HCT116 (cell line): Measurements from ENCODE around the gene TBX5.

Source experiments
- CTCF ChIP-seq, 3 experiments: fragments of 200-600 bp in 1 of 3; sonication (generic) in 1 of 3; IDR thresholded peaks in 2 of 3; conservative IDR thresholded peaks in 1 of 3; 2 replicates each; pipeline ENCODE4 v1.5.1; 2012 to 2017; ENCODE audit warnings: low read depth in 2 of 3, low read length in 2 of 3, antibody characterized with exemption in 1 of 3, borderline replicate concordance in 1 of 3, control low read depth in 1 of 3, mild to moderate bottlenecking in 1 of 3, mixed read lengths in 1 of 3, mixed run types in 1 of 3, moderate library complexity in 1 of 3; ENCODE audit not compliant: insufficient read depth in 1 of 3
- ELF1 ChIP-seq: IDR thresholded peaks from 2 replicates; pipeline ENCODE4 v1.6.1; 2012; ENCODE audit warnings: low read depth, borderline replicate concordance
- POLR2AphosphoS5 ChIP-seq: IDR thresholded peaks from 2 replicates; pipeline ENCODE4 v1.6.1; 2011; ENCODE audit warnings: mild to moderate bottlenecking, low read depth, low read length, moderate library complexity
- SRF ChIP-seq: IDR thresholded peaks from 2 replicates; pipeline ENCODE4 v1.6.1; 2012; ENCODE audit warnings: low read depth
- TCF7L2 ChIP-seq: IDR thresholded peaks from 2 replicates; pipeline ENCODE4 v1.7.0; 2011; ENCODE audit warnings: borderline replicate concordance, inconsistent platforms; ENCODE audit not compliant: insufficient read depth, insufficient read length; ENCODE audit errors: extremely low read depth
- ZFX ChIP-seq: fragments of 450-650 bp; IDR thresholded peaks from 2 replicates; pipeline ENCODE4 v1.6.1; 2017
- ZNF274 ChIP-seq: fragments of 200-500 bp; sonication (Bioruptor generic); IDR thresholded peaks from 2 replicates; pipeline ENCODE4 v1.6.1; 2014; ENCODE audit warnings: mild to moderate bottlenecking, low read depth, low read length, inconsistent platforms

DNA sequence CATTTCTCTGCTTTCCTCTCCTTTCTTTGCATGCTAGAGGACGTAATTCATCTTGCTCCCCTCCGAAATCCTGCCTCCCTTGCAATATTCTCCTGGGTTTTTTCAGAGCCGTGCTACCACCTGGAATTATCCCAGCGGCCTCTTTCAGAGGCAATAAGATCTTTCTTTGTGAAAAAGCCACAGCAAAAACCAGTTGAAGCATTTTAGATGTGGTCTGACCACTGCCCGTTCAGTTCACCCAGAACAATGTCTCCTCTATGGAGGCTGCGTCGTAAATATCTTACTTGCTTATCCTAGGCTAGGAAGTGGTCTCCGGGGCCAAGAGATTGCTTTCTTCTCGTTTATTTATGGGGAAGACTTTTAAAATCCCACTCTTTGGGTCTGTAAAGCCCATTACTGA is 85.8 kb downstream of the TBX5 start:
- TF ChIP-seq SRF (no peak), CTCF (IDR thresholded peaks at IDR 0.05 in 2 of 3, conservative IDR thresholded peaks at IDR 0.05 in 1 of 3; ENCODE audit: borderline replicate concordance in 1 of 3, insufficient read depth in 1 of 3, low read depth in 2 of 3, low read length in 2 of 3) (no peak), ELF1 (no peak), ZNF274 (no peak), ZFX (no peak), POLR2AphosphoS5 (no peak), TCF7L2 (no peak)
